OCI-LY1 (cell line): ENCODE data around the gene TNNT2.

ENCODE experiments used
- CTCF ChIP-seq: fragments of 200-600 bp; sonication (generic), shearing (Covaris generic); IDR thresholded peaks from 2 replicates; pipeline ENCODE4 v1.5.1; 2017; ENCODE audit warnings: mild to moderate bottlenecking, antibody characterized with exemption, low read length, moderate library complexity, mixed read lengths
- EZH2 ChIP-seq: fragments of 200-600 bp; sonication (generic), shearing (Covaris generic); IDR thresholded peaks from 2 replicates; pipeline ENCODE4 v1.8.0; 2017; ENCODE audit warnings: borderline replicate concordance, mixed run types, mild to moderate bottlenecking, antibody characterized with exemption, low read length, moderate library complexity, mixed read lengths

GRCh38 chr1:201396861-201397464, 19.5 kb upstream of the TNNT2 start:
- no peak for TF ChIP-seq CTCF
- TF ChIP-seq EZH2 = no peak
